ENCODE results near the gene AHI1. TPM values are rescaled to one million over a fixed set of nuclear protein-coding genes. Genes with fewer than 3 reads are reported as not detected.

The AHI1 gene
- total and polyA plus RNA-seq, 2 of the 13 experiments (the other 11 are each of a cell fraction or from before 2014, with no cell fraction given), result 7.2 to 18.6 TPM

- ATAC-seq (no peak; the same call in 2 of the 3 replicates), DNase-seq (ENCODE audit: low spot score) (no peak), FAIRE-seq (no peak)
- in situ Hi-C loops (cut with HindIII; ENCODE audit: extremely low pct_ligation_motif_present, low pct_unique_long_range_greater_than_20kb), result no loop called here
- 31% methylated on average over 6 of the region's 6 CpGs for WGBS (ENCODE audit: low lambda C conversion rate)
- TF ChIP-seq KMT2B (CRISPR knock-in tag; IDR thresholded peaks at IDR 0.05) (no peak), HOXD1 (CRISPR knock-in tag; IDR thresholded peaks at IDR 0.05) (no peak), JUNB (CRISPR knock-in tag; IDR thresholded peaks at IDR 0.05; ENCODE audit: borderline replicate concordance) (no peak), E2F1 (CRISPR knock-in tag; IDR thresholded peaks at IDR 0.05) (no peak), TEAD2 (CRISPR knock-in tag; IDR thresholded peaks at IDR 0.05) (no peak), SIX1 (CRISPR knock-in tag; IDR thresholded peaks at IDR 0.05; ENCODE audit: borderline replicate concordance) (no peak), ZNF891 (CRISPR knock-in tag; IDR thresholded peaks at IDR 0.05) (no peak), PHF8 (CRISPR knock-in tag; IDR thresholded peaks at IDR 0.05) (no peak), DPF2 (CRISPR knock-in tag; IDR thresholded peaks at IDR 0.05; ENCODE audit: borderline replicate concordance, low read depth) (no peak), ZNF678 (CRISPR knock-in tag; IDR thresholded peaks at IDR 0.05) (no peak), KLF15 (CRISPR knock-in tag; IDR thresholded peaks at IDR 0.05; ENCODE audit: borderline replicate concordance) (no peak), ZNF780A (CRISPR knock-in tag; IDR thresholded peaks at IDR 0.05) (no peak)
- TF ChIP-seq, protein P1, sequence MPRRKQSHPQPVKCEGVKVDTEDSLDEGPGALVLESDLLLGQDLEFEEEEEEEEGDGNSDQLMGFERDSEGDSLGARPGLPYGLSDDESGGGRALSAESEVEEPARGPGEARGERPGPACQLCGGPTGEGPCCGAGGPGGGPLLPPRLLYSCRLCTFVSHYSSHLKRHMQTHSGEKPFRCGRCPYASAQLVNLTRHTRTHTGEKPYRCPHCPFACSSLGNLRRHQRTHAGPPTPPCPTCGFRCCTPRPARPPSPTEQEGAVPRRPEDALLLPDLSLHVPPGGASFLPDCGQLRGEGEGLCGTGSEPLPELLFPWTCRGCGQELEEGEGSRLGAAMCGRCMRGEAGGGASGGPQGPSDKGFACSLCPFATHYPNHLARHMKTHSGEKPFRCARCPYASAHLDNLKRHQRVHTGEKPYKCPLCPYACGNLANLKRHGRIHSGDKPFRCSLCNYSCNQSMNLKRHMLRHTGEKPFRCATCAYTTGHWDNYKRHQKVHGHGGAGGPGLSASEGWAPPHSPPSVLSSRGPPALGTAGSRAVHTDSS (CRISPR knock-in tag; conservative IDR thresholded peaks at IDR 0.05), result no peak
- POLR2A ChIA-PET, result no interaction called here
- no peak overlapping the region for H2AFZ ChIP-seq (ENCODE audit: low read length)
- CTCF ChIA-PET (ENCODE audit: low intra/inter-chr PET ratio, low total read pairs), result no interaction called here
- intact Hi-C loops (cut with micrococcal nuclease; ENCODE audit: unreplicated experiment), result no loop called here
- H3K4me2 ChIP-seq (ENCODE audit: low read depth, low read length), result no peak overlapping the region
- no peak overlapping the region for H3K9ac ChIP-seq (ENCODE audit: insufficient read depth, low read depth, low read length)
- H3K4me3 ChIP-seq (replicated peaks in 1 of 3; ENCODE audit: insufficient read depth in 1 of 3, low read depth in 2 of 3, low read length in 3 of 3), result no peak overlapping the region
- no peaks in the 10 kb centered on the region for H3K9me3 ChIP-seq (ENCODE audit: low read length)
- H3K79me2 ChIP-seq (ENCODE audit: insufficient read depth, low read length), result no peaks in the 10 kb centered on the region
- H4K20me1 ChIP-seq (ENCODE audit: insufficient read depth, low read length), result no peaks in the 10 kb centered on the region
- H3K27me3 ChIP-seq (ENCODE audit: control insufficient read depth in 1 of 2, insufficient read depth in 2 of 2, low read length in 2 of 2), result no peaks in the 10 kb centered on the region
- no TSS peak for BruUV-seq (replicated peaks)
- no peak overlapping the region for H3K27ac ChIP-seq (ENCODE audit: extremely low read length, insufficient read depth, low read length)
- no peaks in the 10 kb centered on the region for H3K4me1 ChIP-seq (ENCODE audit: insufficient read depth, low read length)
- no peaks in the 10 kb centered on the region for H3K36me3 ChIP-seq (replicated peaks in 1 of 2; ENCODE audit: control insufficient read depth in 1 of 2, insufficient read depth in 2 of 2, low read length in 2 of 2)
These were observed 217.0 kb downstream of the AHI1 start for GRCh38 chr6:135280375-135281136.
